Right ventricle myocardium inferior (tissue), 1 donor: ENCODE data around the gene HK1. TPM values are rescaled to one million over a fixed set of nuclear protein-coding genes. Genes with fewer than 3 reads are reported as not detected.

Experiments
- ATAC-seq: fragments of 200-7000 bp; cut with Tn5 transposase; one replicate; pipeline ENCODE4 v1.9.1; 2020; ENCODE audit warnings: mild to moderate bottlenecking, moderate library complexity
- DNase-seq: peaks from one replicate; pipeline ENCODE4 v3.0.0; 2021; ENCODE audit errors: missing footprints
- intact Hi-C: fragments of 100-400 bp; cut with DNase I; formaldehyde crosslinking; loops from one replicate; pipeline ENCODE4 v1.11.0; 2022
- total RNA-seq: library from RNA; stranded (reverse); fragmentation: NEBNext Ultra II Directional; extraction: Animal tissue kit (Norgen Biotek cat#: 25700); gene quantifications from one replicate; pipeline ENCODE4 v1.2.1, GENCODE V29; 2021
- donor health status: DM: no; HTN: yes; CAD: no; lungs with severe emphysema.

The HK1 gene
- total RNA-seq, 1 donor from 2014 or later = 186 TPM

- DNase-seq (no peak), ATAC-seq (no peak)
- intact Hi-C loops = no loop called here
Observed at GRCh38 chr10:69382382-69383117, 104.3 kb downstream of the HK1 start.

GRCh38 chr10:69383558-69383957 is 105.3 kb downstream of the HK1 start:
- DNase-seq = no peak
- peak; percentile 77 for ATAC-seq
- intact Hi-C loops = no loop called here

GRCh38 chr10:69384320-69384719 is 106.0 kb downstream of the HK1 start:
- intact Hi-C loops = no loop called here
- ATAC-seq (no peak), DNase-seq (no peak)

GRCh38 chr10:69385454-69386350 is 107.4 kb downstream of the HK1 start:
- intact Hi-C loops = no loop called here
- no peak for ATAC-seq
- DNase-seq = no peak

- intact Hi-C loops = no loop called here
- DNase-seq = no peak
- ATAC-seq = no peak
Observed at GRCh38 chr10:69387500-69387899, 109.2 kb downstream of the HK1 start.

GRCh38 chr10:69388488-69388887 is 110.2 kb downstream of the HK1 start:
- intact Hi-C loops = no loop called here
- DNase-seq (no peak), ATAC-seq (no peak)

GRCh38 chr10:69389827-69390490 is 111.7 kb downstream of the HK1 start:
- intact Hi-C loops = loop anchor here (5.0 kb wide), 1 partner anchor 73 kb away; no protein-coding TSS in a partner anchor
- ATAC-seq = peak; percentile 71
- peak; percentile 78 for DNase-seq

GRCh38 chr10:69391158-69391557 is 112.9 kb downstream of the HK1 start:
- ATAC-seq = peak; percentile 36
- intact Hi-C loops = loop anchor here (5.0 kb wide), 1 partner anchor 74 kb away; no protein-coding TSS in a partner anchor
- DNase-seq = no peak

GRCh38 chr10:69392481-69393000 is 114.2 kb downstream of the HK1 start:
- ATAC-seq (peak; percentile 87), DNase-seq (peak; percentile 92)
- intact Hi-C loops = loop anchor here (1.0 to 5.0 kb wide), 2 partner anchors 75 to 155 kb away; no protein-coding TSS in a partner anchor

- ATAC-seq = no peak
- no peak for DNase-seq
- intact Hi-C loops = loop anchor here (5.0 kb wide), 1 partner anchor 77 kb away; no protein-coding TSS in a partner anchor
Observed at GRCh38 chr10:69394020-69394419, 115.7 kb downstream of the HK1 start.

GRCh38 chr10:69397972-69398371 is 119.7 kb downstream of the HK1 start:
- intact Hi-C loops = no loop called here
- DNase-seq = no peak
- ATAC-seq = peak; percentile 62

- ATAC-seq = peak; percentile 21
- no peak for DNase-seq
- intact Hi-C loops = no loop called here
Observed at GRCh38 chr10:69398466-69398865, 120.2 kb downstream of the HK1 start.

- no peak for DNase-seq
- intact Hi-C loops = no loop called here
- ATAC-seq = no peak
Observed at GRCh38 chr10:69400936-69401335, 122.6 kb downstream of the HK1 start.

- intact Hi-C loops = no loop called here
- no peak for ATAC-seq
- no peak for DNase-seq
Observed at GRCh38 chr10:69401416-69401815, 123.1 kb downstream of the HK1 start.

- DNase-seq (no peak), ATAC-seq (no peak)
Observed at GRCh38 chr10:69402386-69402785, 124.1 kb downstream of the HK1 start.

GRCh38 chr10:69403066-69403465 is 124.8 kb downstream of the HK1 start:
- DNase-seq (no peak), ATAC-seq (no peak)
- intact Hi-C loops = no loop called here

More at GRCh38 chr10:69402386-69402785, 124.1 kb downstream of the HK1 start:
- intact Hi-C loops = no loop called here

GRCh38 chr10:69403519-69403918 is 125.2 kb downstream of the HK1 start:
- peak; percentile 11 for ATAC-seq
- intact Hi-C loops = no loop called here

GRCh38 chr10:69404786-69405185 is 126.5 kb downstream of the HK1 start:
- intact Hi-C loops = no loop called here
- ATAC-seq (no peak), DNase-seq (no peak)

More at GRCh38 chr10:69403519-69403918, 125.2 kb downstream of the HK1 start:
- DNase-seq = no peak

GRCh38 chr10:69405221-69405620 is 126.9 kb downstream of the HK1 start:
- no peak for DNase-seq
- intact Hi-C loops = no loop called here

More at GRCh38 chr10:69405221-69405620, 126.9 kb downstream of the HK1 start:
- no peak for ATAC-seq
